Erythroblast (primary cell): ENCODE data around the gene RNF114.

Source experiments
- DNase-seq, 2 experiments: peaks; one replicate each; lab custom pipeline; 2025; lab: John Stamatoyannopoulos, UW
- GATA1 ChIP-seq: IDR thresholded peaks from 2 replicates; pipeline ENCODE4 v1.6.1; 2011; ENCODE audit warnings: low read depth, mild to moderate bottlenecking, control low read depth, low read length, moderate library complexity
- POLR2A ChIP-seq: IDR thresholded peaks from 2 replicates; pipeline ENCODE4 v1.6.1; 2011; ENCODE audit warnings: mild to moderate bottlenecking, low read length

The RNF114 gene, protein sequence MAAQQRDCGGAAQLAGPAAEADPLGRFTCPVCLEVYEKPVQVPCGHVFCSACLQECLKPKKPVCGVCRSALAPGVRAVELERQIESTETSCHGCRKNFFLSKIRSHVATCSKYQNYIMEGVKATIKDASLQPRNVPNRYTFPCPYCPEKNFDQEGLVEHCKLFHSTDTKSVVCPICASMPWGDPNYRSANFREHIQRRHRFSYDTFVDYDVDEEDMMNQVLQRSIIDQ

DNA sequence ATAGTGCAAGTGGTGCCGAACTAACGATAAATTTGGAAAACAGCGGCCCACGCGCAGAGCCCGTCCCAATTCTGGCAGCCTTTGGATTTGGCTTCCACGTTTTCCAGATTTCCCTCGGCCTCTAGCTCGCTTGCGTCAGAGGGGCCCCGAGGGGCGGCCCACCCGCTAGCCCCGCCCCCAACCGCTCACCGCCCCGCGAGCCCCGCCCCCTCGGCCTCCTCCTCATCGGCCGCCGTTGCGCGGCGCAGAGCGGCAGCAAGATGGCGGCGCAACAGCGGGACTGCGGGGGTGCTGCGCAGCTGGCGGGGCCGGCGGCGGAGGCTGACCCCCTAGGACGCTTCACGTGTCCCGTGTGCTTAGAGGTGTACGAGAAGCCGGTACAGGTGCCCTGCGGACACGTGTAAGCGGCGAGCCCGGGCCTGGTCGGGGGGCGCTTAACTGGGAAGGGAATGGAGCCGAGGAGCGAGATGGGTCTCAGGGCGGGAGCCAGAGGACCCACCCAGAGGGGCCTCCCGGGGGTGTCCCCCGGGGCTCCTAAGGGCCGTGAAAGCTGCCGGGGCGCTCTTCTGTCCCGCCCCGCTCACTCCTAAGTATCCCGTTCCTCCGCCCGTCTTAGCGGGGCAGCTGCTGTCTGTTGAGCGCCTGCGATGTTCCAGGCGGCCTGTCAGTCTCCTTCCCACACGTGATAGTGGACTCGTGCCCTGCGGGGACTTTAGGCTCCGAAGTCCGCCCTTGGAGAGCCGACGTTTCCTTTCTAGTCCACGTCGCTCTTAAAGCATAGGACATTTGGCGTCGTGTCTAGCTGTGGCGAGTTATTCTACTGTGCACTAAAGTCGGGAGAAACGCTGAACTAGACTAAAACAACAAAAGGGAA is at the start of gene RNF114:
Gene RNF114 (plus strand): TSS at position 245 of the 874 bp plus-strand sequence. CDS start 16 bp downstream, at position 261.
- no peak for TF ChIP-seq GATA1
- peak; percentile 71 for TF ChIP-seq POLR2A
- DNase-seq, result peak; percentile 94 to 98

DNA sequence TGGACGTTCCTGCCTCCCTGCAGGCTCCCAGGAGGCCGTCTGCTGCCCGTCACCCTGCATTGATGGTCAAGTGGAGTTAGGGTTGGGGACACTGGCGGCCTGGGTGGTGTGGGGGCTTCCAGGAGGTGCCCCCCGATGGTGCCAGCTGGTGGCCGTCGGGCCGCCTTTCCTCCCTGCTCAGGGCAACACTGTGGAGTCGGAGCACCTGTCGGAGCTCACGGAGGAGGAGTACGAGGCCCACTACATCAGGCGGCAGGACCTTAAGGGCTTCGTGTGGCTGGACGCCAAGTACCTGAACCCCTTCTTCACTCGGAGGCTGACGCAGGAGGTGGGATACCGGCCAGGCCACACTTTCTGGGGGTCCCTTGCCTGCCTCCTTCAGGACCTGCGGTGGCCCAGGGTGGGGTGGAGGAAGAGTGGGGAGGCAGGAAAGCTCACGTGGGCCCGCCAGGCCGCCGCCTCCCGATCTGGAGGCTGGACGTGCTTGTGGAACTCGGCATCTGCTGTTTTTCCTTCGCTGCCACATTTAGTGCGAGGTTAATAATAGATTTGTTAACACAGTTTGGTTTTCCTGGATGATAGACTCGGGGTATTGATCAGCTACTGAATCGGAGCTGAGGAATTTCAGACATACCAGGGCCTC is 49.5 kb upstream of the RNF114 start:
- TF ChIP-seq POLR2A, result no peak
- TF ChIP-seq GATA1, result no peak
- DNase-seq, result no peak

DNA sequence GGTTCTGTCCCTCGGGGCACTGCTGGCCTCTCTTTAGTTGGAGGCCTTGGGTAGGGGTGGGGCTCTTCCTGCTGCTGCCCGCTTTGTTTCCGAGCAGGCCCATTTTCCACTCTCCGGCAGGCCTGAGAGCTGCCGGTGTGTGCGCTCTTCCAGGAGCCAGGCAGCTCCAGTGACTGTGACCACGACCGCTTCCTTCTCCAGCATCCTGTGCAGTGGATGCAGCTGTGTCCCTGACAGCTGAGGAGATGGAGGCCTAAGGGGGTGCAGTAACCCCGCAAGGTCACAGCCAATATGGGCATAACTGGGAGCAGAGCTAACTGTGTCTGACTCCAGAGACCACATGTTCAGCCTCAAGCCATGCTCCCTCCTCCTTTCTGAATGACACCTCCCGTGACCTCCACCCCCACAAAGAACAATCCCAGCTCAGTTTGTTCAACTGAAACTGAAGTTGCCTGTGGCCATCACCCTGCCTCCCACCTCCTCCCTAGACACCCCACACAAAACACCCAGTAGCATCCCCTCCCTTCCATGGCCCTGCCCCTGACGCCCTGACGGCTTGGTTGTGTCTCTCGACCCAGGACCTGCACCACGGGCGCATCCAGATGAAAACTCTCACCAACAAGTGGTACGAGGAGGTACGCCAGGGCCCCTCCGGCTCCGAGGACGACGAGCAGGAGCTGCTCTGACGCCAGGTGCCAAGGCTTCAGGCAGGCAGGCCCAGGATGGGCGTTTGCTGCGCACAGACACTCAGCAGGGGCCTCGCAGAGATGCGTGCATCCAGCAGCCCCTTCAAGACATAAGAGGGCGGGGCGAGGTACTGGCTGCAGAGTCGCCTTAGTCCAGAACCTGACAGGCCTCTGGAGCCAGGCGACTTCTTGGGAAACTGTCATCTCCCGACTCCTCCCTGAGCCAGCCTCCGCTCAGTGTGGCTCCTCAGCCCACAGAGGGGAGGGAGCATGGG is 48.7 kb upstream of the RNF114 start:
- TF ChIP-seq POLR2A (no peak), GATA1 (no peak)
- no peak for DNase-seq

DNA sequence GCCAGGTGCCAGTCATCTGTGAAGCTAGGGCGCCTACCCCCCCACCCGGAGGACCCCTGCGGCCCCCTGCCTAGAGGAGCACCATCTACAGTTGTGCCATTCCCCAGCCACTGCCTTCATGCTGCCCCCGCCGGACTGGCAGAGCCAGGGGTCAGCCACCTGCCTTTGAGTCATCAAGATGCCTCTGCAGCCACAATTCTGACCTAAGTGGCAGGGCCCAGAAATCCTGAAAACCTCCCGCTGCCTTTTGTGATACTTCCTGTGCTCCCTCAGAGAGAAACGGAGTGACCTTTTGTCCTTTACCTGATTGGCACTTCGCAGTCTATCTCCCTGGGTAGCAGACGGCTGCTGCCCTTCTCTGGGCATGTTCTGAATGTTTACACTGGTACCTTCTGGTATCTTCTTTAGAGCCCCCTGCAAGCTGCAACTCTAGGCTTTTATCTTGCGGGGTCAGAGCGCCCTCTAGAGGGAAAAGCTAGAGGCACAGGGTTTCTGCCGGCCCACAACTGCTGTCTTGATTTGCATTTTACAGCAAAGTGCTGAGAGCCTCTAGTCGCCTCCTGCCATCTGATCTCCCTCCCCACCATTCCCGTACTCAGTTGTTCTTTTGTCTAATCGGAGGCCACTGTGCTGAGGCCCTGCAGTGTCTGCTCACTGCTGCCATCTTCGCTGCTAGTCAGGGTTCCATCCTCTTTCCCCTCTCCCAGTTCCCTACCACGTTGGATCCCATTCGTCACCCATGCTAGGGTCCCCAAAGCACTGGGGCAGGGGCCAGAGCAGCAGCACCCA is 47.8 kb upstream of the RNF114 start:
- TF ChIP-seq POLR2A (no peak), GATA1 (no peak)
- DNase-seq, result peak; percentile 65 to 82

DNA sequence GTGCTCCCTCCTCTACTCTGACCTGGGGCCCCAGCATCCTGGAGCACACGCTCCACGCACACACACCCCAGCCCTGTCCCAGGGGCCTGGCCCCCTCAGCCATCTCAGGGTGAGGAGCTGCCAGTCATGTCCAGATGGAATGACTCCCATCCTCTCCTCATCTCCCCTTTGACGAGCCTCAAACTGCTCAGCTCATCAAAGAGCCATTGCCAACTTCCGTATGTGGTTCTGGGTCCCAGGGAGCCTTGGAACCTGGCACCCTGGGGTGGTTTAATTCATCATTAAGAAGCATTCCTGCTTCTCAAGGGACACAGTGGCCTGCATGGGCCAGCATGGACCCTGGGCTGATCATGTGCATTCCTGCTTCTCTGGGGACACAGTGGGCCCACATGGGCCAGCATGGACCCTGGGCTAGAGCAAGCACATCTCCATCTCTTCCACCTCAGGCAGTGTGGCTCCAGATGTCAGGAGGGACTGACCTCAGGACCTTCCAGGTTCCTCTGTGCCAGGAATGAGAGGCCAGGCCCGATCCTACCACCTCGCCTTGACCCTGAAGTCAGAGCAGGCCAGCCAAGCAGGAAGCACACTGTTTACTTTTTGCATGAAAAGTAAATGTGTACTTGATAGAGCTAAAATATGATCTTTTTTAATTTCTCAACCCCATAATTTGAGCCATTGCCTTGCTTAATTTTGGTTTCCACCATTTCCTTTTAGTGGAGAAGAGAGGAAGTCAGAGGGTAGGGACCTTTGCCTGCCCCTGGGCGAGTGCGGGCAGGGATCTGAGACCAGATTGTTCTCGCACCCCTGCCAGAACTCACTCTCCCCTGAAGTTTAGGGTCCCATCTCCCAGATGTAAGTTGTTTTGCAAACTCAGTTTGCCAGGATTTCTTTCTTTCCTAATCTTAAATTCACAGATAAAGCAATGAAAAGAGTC is 46.9 kb upstream of the RNF114 start:
- TF ChIP-seq POLR2A (no peak), GATA1 (no peak)

DNA sequence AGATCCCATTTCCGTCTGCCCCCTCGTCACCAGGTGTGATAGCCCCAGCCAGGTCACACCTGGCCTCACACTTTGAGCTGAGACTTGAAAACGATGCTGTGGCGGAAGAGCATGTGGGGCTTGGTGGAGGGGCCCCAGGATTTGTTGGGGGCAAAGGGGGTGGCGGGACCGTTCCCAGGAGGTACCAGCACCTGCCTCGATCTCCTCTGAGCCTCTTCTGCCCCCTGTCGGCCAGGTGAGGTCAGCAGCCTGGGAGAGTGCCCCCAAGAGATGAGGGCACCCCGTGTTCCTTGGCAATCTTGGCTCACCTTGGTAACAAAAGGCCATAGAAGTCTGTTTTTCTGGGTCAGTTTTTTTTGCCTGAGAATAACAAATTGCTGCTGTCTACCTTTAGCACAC is 46.3 kb upstream of the RNF114 start:
- DNase-seq, result no peak
- TF ChIP-seq GATA1, result no peak
- no peak for TF ChIP-seq POLR2A

More for the DNA sequence above, 46.9 kb upstream of the RNF114 start:
- DNase-seq, result no peak

DNA sequence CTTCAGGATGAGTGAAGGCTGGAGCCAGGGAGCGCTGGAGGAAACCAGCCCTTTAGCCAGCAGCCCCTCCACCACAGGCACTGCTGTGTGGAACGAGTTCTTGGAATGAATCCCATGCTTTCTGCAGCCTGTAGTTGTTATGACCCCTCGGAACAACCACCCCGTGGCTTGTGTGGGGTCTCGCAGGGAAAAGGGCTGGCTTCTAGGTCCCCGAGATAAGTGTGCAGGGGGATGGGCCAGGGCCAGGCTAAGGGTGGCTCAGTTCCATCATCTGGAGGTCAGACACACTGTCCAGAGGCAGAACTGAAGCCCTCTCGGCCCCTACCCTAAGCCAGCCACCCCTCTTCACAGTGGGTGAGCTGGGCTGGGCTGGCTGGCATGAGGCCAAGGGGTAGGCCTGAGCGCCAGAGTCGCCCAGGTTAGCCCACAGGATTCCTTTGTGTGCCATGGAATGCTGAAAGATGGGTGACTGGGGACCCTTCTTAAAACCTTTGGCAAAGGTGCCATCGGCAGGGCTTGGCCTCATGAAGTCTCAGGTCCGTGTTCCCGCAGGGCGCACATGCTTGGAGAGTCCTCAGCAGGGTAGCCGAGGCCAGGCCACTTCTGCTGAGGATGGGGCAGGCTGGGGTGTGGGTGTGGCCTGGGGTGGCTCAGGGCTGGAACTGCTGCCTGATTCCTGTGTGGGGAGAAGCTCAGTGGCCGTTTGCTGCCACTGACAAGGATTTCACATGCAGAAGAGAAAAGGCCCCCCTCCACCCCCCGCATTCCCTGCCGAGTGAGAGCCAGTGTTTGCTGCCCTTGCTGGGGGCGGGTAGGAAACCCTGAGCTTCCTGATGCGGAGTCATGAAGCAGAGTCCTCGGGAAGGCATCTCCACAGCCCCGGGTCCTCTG is 45.5 kb upstream of the RNF114 start:
- no peak for DNase-seq
- TF ChIP-seq GATA1 (no peak), POLR2A (no peak)

DNA sequence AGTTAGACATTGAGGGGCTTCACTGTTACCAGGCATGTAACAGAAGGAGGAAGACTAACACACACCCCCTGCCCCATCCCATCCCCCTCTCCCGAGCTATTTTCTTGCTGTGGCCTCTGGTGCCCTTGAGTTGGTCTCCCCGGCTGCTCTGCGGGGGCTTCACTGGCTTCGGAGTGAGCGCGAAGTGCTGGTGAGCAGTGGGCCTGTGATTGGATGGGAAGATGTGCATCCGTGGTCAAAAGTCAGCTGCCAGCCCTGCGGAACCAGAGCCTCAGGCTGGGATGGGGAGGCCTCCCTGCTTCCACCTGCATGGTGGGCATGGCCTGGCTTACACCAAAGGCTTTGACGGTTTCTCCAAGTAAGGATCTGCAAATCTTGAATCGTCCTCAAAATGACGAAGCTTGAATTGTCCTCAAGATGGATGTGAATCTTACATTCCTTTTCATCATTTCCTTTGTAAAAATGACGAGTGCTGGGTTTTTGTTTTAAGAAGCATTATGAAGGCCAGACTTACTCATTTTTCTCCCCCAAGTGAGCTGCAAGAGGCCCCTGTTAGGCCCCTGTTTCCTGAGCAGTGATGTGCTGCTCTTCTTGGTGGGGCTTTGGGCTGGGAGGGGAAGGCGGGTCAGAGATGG is 44.6 kb upstream of the RNF114 start:
- TF ChIP-seq POLR2A, result no peak
- TF ChIP-seq GATA1, result no peak
- DNase-seq, result no peak

DNA sequence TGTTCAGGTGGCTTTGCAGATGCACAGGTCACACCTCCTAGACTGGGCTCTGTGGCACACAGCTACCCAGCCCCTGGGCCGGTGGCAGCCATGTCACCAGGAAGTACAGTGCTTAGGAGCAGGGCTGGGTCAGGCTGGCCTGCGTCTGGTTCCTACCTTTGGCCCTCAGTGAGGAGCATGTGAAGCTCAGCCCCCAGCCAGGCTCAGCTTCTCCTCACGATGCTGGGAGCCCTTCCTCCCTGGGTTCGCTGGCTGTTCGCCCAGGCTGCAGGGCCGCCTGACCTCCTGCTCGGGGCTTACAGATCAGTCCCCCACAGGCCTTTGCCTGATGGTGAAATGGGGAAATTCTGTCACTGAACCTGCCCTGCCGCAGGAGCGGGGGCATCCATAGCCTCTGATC is 43.9 kb upstream of the RNF114 start:
- TF ChIP-seq GATA1 (no peak), POLR2A (no peak)

DNA sequence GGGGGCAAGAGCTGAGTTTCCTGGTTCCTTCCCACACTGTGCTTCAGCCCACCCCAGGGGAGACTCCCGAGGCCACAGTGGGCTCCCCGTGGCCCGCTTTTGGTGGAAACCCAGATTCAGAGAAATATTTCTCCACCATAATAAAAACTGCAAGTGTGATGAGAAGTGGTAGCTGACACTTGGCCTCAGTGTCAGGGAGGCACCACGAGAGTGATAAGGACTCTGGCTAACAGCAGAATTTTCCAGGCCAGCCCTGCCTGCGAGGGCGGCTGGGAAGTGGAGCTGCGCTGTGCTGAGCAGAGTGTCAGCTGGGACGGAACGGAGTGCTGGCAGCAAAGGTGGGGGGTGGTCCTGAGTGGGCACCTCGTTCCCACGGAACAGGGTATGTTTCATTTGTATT is 43.4 kb upstream of the RNF114 start:
- TF ChIP-seq GATA1 (no peak), POLR2A (no peak)
- DNase-seq, result peak; percentile 24 to 29

More for the DNA sequence above, 43.9 kb upstream of the RNF114 start:
- DNase-seq, result no peak
